ENCODE data around the gene RBM19.
"Not testable (repeated sequence)": the region's sequence is repeated elsewhere in the genome, so short reads cannot be mapped to it uniquely, and the experiment has no call there.

RBM19 gene, protein sequence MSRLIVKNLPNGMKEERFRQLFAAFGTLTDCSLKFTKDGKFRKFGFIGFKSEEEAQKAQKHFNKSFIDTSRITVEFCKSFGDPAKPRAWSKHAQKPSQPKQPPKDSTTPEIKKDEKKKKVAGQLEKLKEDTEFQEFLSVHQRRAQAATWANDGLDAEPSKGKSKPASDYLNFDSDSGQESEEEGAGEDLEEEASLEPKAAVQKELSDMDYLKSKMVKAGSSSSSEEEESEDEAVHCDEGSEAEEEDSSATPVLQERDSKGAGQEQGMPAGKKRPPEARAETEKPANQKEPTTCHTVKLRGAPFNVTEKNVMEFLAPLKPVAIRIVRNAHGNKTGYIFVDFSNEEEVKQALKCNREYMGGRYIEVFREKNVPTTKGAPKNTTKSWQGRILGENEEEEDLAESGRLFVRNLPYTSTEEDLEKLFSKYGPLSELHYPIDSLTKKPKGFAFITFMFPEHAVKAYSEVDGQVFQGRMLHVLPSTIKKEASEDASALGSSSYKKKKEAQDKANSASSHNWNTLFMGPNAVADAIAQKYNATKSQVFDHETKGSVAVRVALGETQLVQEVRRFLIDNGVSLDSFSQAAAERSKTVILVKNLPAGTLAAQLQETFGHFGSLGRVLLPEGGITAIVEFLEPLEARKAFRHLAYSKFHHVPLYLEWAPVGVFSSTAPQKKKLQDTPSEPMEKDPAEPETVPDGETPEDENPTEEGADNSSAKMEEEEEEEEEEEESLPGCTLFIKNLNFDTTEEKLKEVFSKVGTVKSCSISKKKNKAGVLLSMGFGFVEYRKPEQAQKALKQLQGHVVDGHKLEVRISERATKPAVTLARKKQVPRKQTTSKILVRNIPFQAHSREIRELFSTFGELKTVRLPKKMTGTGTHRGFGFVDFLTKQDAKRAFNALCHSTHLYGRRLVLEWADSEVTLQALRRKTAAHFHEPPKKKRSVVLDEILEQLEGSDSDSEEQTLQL

DNA sequence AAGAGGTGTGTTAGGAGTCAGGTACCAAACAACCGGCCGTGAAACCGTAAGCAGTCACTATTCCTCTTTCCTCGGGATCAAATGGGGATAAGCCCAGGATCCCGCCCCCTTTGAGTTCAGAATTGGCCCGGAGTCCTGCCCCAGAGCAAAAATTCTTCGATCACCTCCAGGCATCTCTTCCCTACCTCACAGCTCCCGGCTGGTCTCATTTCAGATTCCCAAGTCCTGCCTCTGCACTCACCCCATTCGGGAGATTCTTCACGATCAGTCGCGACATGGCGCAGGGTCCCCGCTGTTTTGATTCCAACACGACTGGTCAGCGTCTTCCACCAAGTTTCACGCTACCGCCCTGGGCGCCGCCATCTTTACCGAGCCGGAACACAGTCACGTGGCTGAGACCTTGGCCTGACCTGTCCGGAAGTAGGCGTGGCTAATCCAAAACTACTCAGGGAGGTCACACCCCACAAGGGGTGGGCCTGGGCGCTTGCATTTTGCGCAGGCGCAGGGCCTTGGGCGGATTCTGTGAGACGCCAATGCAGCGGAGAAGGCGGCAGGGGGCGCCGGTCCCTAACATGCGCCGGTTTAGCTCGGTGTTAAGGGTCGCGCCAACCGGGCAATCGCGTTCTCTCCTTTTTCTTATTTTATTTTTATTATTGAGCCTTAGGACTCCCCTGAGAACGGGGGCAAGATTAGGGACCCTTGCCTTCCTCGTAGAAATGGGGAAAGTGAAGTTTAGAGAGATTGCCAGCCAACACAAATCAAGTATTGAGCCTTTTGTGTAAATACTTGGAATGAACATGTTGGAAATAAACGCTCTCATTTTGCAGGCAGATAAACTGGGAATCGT lies at the start of gene RBM19:
Gene RBM19, minus strand, starts transcription at position 375 of the 847 bp plus-strand sequence. Its CDS starts 98 bp downstream, at position 277.
- DNase-seq: peak; percentile 98

- DNase-seq: no peak
Measured at GRCh38 chr12:114015851-114016250, 49.7 kb upstream of the RBM19 start.

- peak; percentile 17 for DNase-seq
Measured at GRCh38 chr12:114013575-114014345, 47.6 kb upstream of the RBM19 start.

DNA sequence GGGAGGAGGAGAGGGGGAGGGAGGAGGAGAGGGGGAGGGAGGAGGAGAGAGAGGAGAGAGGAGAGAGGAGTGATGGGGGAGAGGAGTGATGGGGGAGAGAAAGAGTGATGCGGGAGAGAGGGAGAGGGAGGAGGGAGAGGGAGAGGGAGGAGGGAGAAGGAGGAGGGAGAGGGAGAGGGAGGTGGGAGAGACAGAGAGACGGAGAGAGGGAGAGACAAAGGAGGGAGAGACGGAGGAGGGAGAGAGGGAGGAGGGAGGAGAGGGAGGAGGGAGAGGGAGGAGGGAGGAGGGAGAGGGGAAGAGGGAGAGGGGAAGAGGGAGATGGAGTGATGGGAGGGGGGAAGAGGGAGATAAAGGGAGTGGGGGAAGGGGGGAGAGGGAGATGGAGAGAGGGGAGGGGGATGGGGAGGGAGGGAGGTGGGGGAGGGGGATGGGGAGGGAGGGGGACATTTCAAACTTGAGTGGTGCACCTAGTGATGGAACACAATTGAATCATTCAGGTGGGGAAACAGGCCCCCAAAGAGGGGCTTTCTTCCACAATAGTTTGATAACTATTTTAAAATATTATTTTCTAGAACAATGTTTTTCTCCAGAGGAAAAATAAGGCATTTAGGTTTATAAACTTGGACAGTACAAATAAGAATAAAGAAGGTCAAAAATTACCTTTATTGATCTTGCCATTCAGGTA lies 46.8 kb upstream of the RBM19 start:
- DNase-seq: no peak

DNA sequence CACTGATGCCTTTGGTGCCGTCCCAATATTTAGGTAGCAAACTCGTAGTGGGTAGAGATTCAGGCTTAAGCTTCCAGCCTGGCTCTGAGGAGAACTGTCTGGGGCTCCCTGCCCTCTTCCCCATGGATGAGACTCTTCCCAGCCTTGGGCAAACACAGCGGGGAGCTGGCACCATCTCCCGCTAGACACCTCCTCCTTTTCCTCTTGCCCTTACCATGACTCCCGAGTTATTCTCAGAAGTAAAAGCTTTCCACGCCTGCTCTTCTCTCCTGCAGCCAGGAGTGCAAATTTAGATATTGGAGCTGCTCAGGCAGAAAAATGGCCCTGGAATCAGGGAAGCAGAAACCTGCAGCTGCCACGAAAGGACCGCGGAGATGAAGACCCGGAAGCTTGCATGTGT lies 45.6 kb upstream of the RBM19 start:
- DNase-seq: no peak

- no peak for DNase-seq
Measured at GRCh38 chr12:114006482-114007425, 40.6 kb upstream of the RBM19 start.

DNA sequence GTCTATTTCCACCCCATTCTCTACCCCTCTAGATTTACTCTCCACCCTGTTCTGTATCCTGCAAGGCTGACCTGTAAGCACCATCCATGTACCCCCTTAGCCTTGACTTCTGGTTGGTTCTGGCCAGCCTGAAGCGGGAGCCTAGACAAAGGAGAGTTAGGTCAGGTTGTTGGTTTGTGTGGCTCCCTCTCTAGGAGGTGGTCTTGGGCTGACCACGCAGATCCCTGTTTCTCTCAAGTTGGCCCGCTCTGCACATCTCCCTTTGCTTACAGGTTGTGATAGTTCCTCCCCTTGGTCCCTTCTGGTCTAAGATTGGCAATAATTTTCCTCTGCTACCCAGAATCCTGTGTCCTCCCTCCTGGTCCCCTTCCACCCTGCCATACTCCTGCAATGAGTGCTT lies 38.3 kb upstream of the RBM19 start:
- no peak for DNase-seq

- DNase-seq: no peak
Measured at GRCh38 chr12:114003286-114003685, 37.2 kb upstream of the RBM19 start.

DNA sequence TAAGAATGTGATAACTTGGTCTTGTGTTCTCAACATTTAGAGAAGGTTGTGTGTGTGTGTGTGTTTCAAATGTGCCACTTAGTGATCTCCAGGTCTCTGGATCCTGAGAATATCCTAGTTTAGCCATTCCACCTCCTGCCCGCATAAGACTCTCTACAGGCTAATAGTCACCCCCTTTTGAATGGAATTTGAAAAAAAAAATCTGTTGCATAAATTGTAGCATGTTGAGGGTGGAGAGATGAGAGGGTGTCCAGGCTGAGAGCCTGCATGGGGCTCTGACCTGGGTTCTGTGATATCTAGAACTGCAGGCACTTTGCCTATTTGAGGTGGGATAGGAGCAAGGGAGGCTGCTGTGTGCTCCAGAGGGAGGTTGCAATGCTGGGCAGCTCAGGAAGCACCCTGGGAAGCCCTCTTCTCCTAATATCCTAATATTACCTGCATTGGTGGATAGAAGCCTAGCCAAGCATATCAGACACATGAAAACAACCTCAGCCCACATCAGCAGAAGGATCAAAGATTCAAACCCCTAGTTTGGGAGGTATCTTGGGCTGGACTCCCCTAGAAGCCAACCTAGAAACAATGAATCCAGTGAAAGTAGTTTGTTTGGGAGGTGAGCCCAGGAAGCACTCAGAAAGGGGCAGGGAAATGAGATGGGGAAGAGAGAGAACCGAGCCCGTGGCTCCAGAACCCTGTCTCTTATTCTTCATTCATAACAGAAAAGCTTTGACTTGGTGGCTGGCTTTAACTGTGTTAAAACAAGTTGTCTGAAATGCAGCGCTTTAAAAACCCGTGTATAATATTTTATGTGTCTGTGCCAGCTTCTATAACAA lies 35.6 kb upstream of the RBM19 start:
- DNase-seq: no peak

GRCh38 chr12:114000861-114001260 lies 34.7 kb upstream of the RBM19 start:
- DNase-seq: no peak

DNA sequence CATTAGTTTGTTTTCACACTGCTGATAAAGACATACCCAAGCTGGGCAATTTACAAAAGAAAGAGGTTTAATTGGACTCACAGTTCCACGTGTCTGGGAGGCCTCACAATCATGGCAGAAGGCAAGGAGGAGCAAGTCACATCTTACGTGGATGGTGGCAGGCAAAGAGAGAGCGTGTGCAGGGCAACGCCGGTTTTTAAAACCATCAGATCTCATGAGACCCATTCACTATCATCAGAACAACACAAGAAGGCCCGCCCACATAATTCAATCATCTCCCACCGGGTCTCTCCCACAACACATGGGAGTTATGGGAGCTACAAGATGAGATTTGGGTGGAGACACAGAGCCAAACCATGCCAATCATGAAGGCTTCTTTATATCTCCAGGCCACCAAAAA lies 34.1 kb upstream of the RBM19 start:
- not testable (repeated sequence) for DNase-seq

GRCh38 chr12:113997365-113997764 lies 31.2 kb upstream of the RBM19 start:
- DNase-seq: no peak

DNA sequence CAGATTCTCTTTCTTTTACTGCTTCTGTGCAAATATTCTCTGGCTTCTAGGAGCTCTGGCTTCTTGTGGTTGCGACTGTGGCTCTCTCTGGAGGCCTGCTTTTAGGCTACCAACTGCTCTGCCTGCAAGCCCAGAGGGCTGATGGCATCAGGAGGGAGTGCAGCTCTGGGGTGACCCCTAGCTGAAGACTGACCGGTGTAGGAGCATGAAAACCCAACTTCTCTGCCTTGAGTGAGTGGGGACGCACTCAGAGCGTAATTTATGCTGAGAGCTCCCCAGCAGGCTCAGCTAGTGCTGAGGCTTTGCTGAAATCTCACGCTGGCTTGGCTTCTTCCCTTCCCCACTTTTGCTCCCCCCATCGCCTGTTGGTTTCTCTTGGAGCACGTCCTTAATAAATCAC lies 29.9 kb upstream of the RBM19 start:
- DNase-seq: no peak

GRCh38 chr12:113994051-113994450 lies 27.9 kb upstream of the RBM19 start:
- no peak for DNase-seq

- DNase-seq: not testable (repeated sequence)
Measured at GRCh38 chr12:113992751-113993150, 26.6 kb upstream of the RBM19 start.

DNA sequence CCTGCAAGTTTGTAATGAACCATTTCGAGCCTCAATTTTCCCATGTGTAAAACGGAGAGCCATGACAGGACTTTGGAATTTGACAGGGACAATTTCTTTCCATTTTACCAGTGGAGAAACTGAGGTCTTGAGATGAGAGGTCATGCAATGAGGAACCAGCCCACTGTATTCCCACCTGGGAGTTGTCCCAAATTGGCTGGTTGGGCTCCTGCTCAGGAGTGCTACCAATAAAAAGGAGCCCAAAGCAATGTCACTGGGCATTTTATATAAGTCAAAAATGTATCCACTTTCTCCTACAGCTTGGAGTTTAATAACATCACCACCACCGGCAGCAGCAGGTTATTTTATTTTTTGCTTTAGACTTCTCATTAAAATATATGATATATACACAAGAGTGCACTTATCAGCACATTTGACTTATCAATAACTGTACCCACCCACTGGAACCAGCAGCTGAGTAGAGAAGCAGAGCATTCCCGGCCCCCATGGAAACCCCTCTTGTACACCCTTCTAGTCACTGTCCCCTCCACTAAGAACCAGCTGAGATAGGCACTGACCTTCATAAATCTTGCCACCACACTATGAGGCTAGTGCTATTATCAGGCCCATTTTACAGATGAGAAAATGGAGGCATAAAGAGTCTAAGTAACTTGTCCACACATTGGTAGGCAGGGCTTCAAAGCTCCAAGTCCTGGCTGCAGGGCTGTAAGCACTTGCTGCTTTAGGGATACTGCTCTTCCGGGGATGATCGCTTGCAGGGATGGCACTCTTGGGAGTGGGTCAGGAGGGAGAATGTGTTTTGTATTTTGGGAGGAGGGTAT lies 25.3 kb upstream of the RBM19 start:
- no peak for DNase-seq

GRCh38 chr12:113990250-113991223 lies 24.4 kb upstream of the RBM19 start:
- DNase-seq: peak; percentile 18

All from right hindlimb (tissue), 1 donor.